NK-92 (cell line): ENCODE measurements around the gene BAHCC1.

Source experiments
- DNase-seq: peaks from one replicate; lab custom pipeline; 2025; ENCODE audit not compliant: unreplicated experiment; lab: John Stamatoyannopoulos, UW

BAHCC1 gene

GRCh38 chr17:81489998-81490992, 95.0 kb downstream of the BAHCC1 start:
- DNase-seq = no peak

GRCh38 chr17:81491181-81491581, 95.9 kb downstream of the BAHCC1 start:
- no peak for DNase-seq

GRCh38 chr17:81491761-81492160, 96.5 kb downstream of the BAHCC1 start:
- DNase-seq = no peak

- DNase-seq = no peak
Measured at GRCh38 chr17:81492202-81492601, 96.9 kb downstream of the BAHCC1 start.

- DNase-seq = no peak
Measured at GRCh38 chr17:81492706-81493105, 97.4 kb downstream of the BAHCC1 start.

- DNase-seq = no peak
Measured at GRCh38 chr17:81493198-81494038, 98.2 kb downstream of the BAHCC1 start.

- DNase-seq = no peak
Measured at GRCh38 chr17:81494626-81495377, 99.5 kb downstream of the BAHCC1 start.

- DNase-seq = no peak
Measured at GRCh38 chr17:81498953-81499600, 103.8 kb downstream of the BAHCC1 start.

GRCh38 chr17:81499601-81499970, 104.3 kb downstream of the BAHCC1 start:
- DNase-seq = no peak

GRCh38 chr17:81500047-81500446, 104.8 kb downstream of the BAHCC1 start:
- no peak for DNase-seq

GRCh38 chr17:81502471-81503017, 107.3 kb downstream of the BAHCC1 start:
- DNase-seq = no peak

GRCh38 chr17:81503619-81504018, 108.4 kb downstream of the BAHCC1 start:
- no peak for DNase-seq

- DNase-seq = no peak
Measured at GRCh38 chr17:81508639-81509206, 113.5 kb downstream of the BAHCC1 start.

- DNase-seq = no peak
Measured at GRCh38 chr17:81509207-81509971, 114.1 kb downstream of the BAHCC1 start.

- DNase-seq = no peak
Measured at GRCh38 chr17:81509972-81510784, 114.9 kb downstream of the BAHCC1 start.

GRCh38 chr17:81510785-81511553, 115.7 kb downstream of the BAHCC1 start:
- no peak for DNase-seq

- no peak for DNase-seq
Measured at GRCh38 chr17:81511554-81511803, 116.2 kb downstream of the BAHCC1 start.
